GM21526 (cell line): ENCODE data around the gene DCDC2.
"Not testable (repeated sequence)": the region's sequence is repeated elsewhere in the genome, so short reads cannot be mapped to it uniquely, and the experiment has no call there.

ENCODE experiments used
- ATAC-seq: cut with Tn5 transposase; IDR thresholded peaks from one replicate; pipeline ENCODE4 v1.9.1; 2021; ENCODE audit warnings: moderate library complexity; ENCODE audit not compliant: unreplicated experiment, low FRiP score

DCDC2 gene

GRCh38 chr6:24273096-24273870 lies 84.6 kb downstream of the DCDC2 start:
- no peak for ATAC-seq

- ATAC-seq: no peak
These were observed 85.3 kb downstream of the DCDC2 start for GRCh38 chr6:24272553-24272952.

- no peak for ATAC-seq
These were observed 85.7 kb downstream of the DCDC2 start for GRCh38 chr6:24272148-24272547.

GRCh38 chr6:24270011-24270410 lies 87.8 kb downstream of the DCDC2 start:
- ATAC-seq: no peak

- ATAC-seq: not testable (repeated sequence)
These were observed 99.6 kb downstream of the DCDC2 start for GRCh38 chr6:24258214-24258613.

GRCh38 chr6:24257282-24257681 lies 100.6 kb downstream of the DCDC2 start:
- no peak for ATAC-seq

GRCh38 chr6:24255676-24256075 lies 102.2 kb downstream of the DCDC2 start:
- ATAC-seq: peak; percentile 97

GRCh38 chr6:24253360-24253759 lies 104.5 kb downstream of the DCDC2 start:
- ATAC-seq: no peak

GRCh38 chr6:24252280-24252679 lies 105.6 kb downstream of the DCDC2 start:
- ATAC-seq: no peak

GRCh38 chr6:24251339-24251738 lies 106.5 kb downstream of the DCDC2 start:
- ATAC-seq: no peak

- ATAC-seq: no peak
These were observed 107.9 kb downstream of the DCDC2 start for GRCh38 chr6:24249926-24250325.

- ATAC-seq: no peak
These were observed 112.6 kb downstream of the DCDC2 start for GRCh38 chr6:24245275-24245674.

GRCh38 chr6:24242924-24243323 lies 114.9 kb downstream of the DCDC2 start:
- ATAC-seq: no peak

GRCh38 chr6:24241779-24242178 lies 116.1 kb downstream of the DCDC2 start:
- ATAC-seq: not testable (repeated sequence)

GRCh38 chr6:24240943-24241342 lies 116.9 kb downstream of the DCDC2 start:
- ATAC-seq: no peak

- no peak for ATAC-seq
These were observed 117.4 kb downstream of the DCDC2 start for GRCh38 chr6:24240380-24240928.

GRCh38 chr6:24238700-24239099 lies 119.2 kb downstream of the DCDC2 start:
- ATAC-seq: no peak

- not testable (repeated sequence) for ATAC-seq
These were observed 121.1 kb downstream of the DCDC2 start for GRCh38 chr6:24236779-24237178.

GRCh38 chr6:24233813-24234442 lies 123.9 kb downstream of the DCDC2 start:
- no peak for ATAC-seq

GRCh38 chr6:24231438-24231977 lies 126.4 kb downstream of the DCDC2 start:
- no peak for ATAC-seq

- no peak for ATAC-seq
These were observed 128.0 kb downstream of the DCDC2 start for GRCh38 chr6:24229696-24230405.
